HuH-7 (cell line): ENCODE results near the gene RING1.
A peak's percentile ranks its signal among the peaks of the same experiment; 100 is the strongest.

Experiments used
- DNase-seq: peaks from one replicate; pipeline ENCODE4 v3.0.0; 2011; ENCODE audit warnings: low spot score

RING1 gene

DNA sequence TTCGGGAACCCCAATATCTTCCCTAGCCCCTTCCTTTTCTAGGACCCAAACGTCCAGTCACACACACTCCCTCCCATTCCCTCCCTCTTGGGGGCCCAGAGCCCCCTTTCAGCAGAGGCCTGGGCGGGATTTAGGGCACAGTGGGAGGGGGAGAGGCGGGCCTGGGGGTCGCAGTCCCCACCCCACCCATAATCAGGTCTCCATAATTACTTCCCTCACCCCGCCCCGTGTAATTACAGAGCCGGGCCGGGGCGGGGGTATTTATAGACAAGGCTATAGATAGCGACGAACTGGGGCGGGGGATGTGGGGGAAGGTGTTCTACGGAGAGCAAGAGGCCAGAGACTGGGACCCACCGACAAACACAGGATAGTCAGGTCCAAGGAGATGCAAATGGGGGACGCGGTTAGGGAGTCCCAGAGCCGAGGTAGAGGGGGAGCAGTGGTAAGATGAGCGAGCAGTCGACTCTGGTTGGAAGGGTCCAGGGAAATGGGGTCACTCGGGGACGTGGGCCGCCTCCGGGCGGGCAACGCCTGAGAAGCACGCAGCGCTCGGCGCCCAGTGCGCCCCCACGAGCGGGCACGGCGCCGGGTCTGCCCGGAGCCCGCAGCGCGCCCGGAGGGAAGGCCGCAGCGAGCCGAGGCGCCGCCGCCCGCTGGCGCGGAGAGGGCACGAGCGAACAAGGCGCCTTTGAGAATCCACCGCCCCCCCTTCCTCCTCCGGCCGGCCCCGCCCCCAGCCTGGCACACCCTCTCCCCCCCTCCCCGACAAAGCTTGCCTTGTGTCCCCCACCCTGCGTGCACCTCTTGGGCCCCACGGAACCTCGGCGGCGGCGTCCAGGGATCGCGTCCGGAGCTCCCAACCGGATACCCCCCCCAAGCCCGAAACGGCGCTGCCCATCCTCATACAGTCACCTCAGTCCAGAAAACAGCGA lies 15.4 kb upstream of the RING1 start:
- no peak for DNase-seq

DNA sequence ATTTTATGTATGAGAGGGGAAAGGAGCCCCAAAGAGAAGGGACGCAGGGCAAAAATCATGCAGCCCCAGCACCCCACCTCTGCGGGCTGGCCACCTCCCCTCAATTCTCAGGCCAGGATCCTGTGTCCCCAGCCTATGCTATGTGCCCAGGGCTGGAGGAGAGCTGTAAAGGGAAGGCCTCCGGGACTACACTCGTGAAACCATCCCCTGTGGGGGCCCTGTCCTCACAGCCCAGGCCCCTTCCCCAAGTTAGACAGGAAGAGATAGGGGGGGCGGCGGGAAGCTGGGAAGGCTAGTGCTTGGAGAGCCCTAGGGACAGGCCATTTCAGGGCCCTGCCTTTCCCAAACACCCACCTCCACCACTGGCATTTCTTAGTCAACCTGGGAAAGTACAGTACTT lies 14.7 kb upstream of the RING1 start:
- DNase-seq: no peak

GRCh38 chr6:33194431-33194979 lies 13.8 kb upstream of the RING1 start:
- no peak for DNase-seq

GRCh38 chr6:33195304-33196165 lies 12.8 kb upstream of the RING1 start:
- DNase-seq: no peak

DNA sequence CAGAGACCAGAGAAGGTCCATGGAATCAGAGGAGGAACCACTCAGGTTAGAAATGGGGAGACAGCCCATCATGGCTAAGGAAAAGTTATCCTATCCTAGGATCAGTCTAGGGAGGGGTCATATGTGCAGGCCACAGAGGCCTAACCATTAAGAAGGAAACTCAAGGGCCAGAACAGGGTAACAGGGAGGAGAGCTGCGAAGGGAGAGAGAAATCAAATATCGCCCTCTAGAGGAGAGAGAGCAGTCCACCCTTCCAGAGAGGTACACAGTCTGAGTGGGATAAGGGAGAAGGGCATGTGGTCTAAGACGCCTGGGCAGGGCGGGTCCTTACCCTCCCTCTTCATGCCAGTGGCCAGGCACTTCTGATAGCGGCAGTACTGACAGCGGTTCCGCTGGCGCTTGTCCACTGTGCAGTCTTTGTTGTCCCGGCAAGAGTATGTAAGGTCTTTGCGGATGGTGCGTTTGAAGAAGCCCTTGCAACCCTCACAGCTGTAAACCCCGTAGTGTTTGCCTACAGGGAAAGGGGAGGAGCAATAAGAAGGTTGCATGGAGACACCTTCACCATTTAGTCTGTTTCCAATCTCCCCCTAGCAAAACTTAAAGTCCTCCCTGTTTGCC lies 10.8 kb upstream of the RING1 start:
- DNase-seq: peak; percentile 76

- no peak for DNase-seq
Measured at GRCh38 chr6:33198159-33198852, 10.0 kb upstream of the RING1 start.

DNA sequence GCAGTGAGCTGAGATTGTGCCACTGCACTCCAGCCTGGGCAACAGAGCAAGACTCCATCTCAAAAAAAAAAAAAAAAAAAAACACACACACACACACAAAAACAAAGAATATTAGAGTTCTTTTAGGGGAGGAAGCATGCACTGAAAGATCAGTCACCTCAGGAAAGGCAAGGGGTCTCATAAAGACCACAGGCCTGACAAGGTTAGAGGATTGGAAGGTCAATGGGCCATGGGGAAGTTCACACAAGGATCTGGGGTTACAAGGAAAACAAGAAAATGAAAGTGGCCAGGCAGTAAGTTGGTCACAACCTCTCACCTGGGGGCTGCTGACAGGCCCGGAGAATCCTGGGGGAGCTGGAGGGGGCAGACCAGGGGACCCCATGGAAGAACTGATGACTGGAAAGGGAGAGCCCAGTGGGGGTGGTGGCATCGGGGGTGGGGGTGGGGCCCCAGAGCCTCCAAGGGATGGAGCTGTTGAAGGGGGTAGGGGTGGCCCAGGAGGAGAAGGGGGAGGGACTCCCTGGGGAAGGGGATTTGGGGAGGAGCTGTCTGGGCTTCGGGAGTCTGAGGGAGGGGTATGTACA lies 9.4 kb upstream of the RING1 start:
- DNase-seq: no peak

- peak; percentile 86 for DNase-seq
Measured at GRCh38 chr6:33199687-33200218, 8.5 kb upstream of the RING1 start.

DNA sequence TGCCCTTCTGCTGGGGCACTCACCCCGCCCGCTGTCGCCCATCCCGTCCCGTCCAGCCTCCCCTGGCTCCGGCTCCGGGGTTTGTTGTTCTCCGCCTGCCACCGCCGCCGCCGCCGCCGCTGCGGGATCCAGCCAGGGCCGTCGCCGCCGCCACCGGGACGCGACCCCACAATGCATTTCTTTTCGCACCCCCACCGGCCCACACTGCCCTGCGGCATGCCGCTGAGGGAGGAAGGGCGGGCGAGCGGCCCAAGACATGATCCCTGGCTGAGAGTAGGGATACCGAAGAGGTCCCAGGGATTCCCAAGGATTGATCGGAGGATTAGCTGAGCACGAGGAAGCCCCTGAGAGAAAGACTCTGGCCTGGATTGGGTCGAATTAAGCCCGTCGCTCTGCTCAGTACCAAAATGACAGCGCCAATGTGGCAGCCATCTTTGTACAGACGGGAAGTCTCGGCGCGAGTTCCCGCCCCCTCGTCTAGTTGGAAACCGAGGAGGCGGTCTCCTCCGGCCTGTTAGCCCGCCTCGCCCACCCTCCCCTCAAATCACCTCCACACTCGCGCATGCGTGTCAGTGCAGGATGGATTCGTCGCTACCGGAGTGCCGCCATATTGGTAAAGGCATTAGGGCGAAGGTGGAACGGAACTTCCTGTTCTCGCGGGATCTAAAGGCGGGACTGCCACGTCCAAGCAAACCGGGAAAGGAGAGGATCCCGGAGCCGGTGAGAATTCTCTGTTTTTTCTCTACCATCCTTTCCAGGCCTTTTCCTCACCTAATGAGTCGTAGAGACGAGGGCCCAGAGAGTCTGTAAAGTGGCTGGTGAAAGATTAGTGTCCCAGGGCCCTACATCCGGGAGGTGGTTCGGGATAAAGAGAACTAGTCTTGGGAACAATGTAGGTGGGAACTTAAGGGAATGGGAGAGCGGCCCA lies 7.8 kb upstream of the RING1 start, which contains the start of the genes RXRB and SLC39A7:
Gene RXRB (minus strand): TSS at position 447 of the 928 bp plus-strand sequence. CDS start 189 bp downstream, at position 258.
Gene SLC39A7 (plus strand): TSS at position 649 of the 928 bp plus-strand sequence. CDS start 379 bp downstream, outside the sequence.
- peak; percentile 93 for DNase-seq

GRCh38 chr6:33201147-33201545 lies 7.2 kb upstream of the RING1 start:
- no peak for DNase-seq

DNA sequence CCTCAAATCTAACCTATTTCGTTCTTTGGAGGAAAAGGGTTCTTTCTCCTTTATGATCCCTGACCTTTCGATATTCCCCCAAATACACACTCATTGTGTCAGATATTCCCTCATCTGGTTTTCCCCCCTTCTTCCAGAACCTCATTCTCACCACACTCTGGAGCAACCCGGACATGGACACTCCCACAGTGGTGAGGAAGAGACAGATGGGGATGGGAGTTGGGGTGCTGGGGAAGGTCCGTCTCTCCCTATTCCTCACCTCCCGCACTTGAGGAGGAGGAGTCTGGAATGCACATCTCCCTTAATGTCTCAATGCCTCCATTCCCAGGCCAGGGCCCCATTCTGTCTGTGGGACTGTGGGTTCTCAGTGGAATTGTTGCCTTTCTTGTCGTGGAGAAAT lies 6.4 kb upstream of the RING1 start:
- no peak for DNase-seq

DNA sequence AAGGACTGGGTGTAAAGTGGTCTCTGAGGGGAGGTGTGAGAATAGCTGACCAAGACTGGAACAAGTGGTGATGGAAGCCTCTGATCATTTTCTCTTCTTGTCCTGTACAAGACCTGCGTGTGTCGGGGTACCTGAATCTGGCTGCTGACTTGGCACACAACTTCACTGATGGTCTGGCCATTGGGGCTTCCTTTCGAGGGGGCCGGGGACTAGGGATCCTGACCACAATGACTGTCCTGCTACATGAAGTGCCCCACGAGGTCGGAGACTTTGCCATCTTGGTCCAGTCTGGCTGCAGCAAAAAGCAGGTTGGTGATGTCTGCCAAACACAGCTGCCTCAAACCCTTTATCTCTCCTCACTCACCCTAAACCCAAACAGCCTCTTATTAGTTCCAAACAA lies 5.5 kb upstream of the RING1 start:
- no peak for DNase-seq

DNA sequence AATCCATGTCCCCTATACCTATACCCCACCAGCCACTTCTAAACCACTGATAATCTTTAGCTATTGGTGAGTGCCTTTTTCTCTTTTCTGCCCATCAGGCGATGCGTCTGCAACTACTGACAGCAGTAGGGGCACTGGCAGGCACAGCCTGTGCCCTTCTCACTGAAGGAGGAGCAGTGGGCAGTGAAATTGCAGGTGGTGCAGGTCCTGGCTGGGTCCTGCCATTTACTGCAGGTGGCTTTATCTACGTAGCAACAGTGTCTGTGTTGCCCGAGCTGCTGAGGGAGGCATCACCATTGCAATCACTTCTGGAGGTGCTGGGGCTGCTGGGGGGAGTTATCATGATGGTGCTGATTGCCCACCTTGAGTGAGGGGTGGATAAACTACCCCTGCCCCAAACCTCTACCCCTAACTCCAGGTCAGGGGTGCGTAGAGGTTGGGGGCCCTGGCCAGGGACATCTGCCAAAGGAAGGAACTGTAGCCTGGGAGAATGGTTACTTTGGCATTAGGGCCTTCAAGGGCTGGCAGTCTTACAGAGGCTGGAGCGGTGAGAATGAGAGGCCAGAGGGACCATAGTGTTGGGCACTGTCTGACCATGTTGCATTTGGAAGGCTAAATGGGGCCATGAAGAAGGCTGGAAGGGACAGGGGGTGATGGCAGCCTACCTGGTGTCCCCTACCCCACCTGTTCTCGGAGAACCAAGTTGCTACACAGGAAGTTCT lies 4.7 kb upstream of the RING1 start:
- DNase-seq: no peak

- DNase-seq: no peak
Measured at GRCh38 chr6:33204165-33204414, 4.2 kb upstream of the RING1 start.

DNA sequence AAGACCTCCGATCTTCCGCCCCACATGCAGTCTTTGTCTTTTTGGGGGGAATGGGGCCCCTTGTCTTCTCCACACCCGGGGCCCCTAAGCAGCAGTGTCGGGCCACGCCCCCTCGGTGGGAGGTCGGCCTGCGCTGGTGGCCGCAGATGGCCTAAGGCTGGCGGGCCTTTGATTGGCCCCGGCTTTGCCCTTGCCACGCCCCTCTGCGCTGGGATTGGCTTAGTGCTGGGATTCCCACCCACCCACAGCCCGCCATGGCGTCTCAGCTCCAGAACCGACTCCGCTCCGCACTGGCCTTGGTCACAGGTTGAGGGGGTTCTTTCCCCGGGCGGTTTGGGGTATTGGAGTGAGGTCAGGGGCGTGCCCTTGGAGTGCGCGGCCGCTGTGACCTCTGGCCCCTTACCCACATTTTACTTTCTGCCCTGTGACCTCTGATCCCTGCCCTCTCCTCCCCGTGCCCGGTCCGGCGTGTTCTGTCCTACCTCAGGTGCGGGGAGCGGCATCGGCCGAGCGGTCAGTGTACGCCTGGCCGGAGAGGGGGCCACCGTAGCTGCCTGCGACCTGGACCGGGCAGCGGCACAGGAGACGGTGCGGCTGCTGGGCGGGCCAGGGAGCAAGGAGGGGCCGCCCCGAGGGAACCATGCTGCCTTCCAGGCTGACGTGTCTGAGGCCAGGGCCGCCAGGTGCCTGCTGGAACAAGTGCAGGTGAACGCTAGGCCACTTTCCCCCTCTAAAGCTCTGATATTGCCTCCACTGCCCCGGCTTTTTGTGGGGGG lies 3.7 kb upstream of the RING1 start, which contains the start of gene HSD17B8:
Gene HSD17B8 (plus strand): TSS at position 241 of the 776 bp plus-strand sequence. CDS start 14 bp downstream, at position 255.
- peak; percentile 97 for DNase-seq

DNA sequence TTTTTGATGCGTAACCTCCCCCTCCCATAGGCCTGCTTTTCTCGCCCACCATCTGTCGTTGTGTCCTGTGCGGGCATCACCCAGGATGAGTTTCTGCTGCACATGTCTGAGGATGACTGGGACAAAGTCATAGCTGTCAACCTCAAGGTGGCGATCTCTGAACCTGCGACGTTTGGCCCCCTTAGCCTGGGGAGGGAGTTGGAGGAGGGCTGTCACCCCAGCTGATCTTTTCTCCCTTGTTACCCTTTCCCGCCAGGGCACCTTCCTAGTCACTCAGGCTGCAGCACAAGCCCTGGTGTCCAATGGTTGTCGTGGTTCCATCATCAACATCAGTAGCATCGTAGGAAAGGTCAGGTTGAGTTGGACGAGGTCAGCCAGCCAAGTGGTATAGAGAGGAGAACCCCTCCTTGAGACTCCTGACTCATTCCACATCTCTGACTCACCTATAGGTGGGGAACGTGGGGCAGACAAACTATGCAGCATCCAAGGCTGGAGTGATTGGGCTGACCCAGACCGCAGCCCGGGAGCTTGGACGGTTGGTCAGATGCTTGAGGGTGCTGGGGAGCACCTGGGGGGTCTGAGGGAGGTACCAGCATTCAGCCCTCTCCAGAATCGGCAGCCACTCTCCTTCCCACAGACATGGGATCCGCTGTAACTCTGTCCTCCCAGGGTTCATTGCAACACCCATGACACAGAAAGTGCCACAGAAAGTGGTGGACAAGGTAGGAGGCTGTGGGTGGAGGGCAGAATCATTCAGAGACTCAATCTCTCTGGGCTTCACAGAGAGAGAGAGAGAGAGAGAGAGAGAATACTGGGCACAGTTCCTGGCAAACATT lies 2.9 kb upstream of the RING1 start:
- no peak for DNase-seq
